NB4 (cell line): ENCODE data around the gene MOB3B.

ENCODE experiments used
- MYC ChIP-seq: IDR thresholded peaks from 2 replicates; pipeline ENCODE4 v1.6.1; 2011; ENCODE audit warnings: low read depth, low read length
- POLR2A ChIP-seq: IDR thresholded peaks from 2 replicates; pipeline ENCODE4 v1.6.1; 2011; ENCODE audit warnings: mild to moderate bottlenecking; ENCODE audit not compliant: insufficient read length; ENCODE audit errors: extremely low read depth
- TF ChIP-seq, protein P1 (sequence below): IDR thresholded peaks from one replicate; pipeline ENCODE4 v1.5.1; 2012; ENCODE audit warnings: low read depth, low read length
- TF ChIP-seq, protein P2 (sequence below): IDR thresholded peaks from 2 replicates; pipeline ENCODE4 v1.6.1; 2011; ENCODE audit warnings: low read depth, low read length

DNA sequence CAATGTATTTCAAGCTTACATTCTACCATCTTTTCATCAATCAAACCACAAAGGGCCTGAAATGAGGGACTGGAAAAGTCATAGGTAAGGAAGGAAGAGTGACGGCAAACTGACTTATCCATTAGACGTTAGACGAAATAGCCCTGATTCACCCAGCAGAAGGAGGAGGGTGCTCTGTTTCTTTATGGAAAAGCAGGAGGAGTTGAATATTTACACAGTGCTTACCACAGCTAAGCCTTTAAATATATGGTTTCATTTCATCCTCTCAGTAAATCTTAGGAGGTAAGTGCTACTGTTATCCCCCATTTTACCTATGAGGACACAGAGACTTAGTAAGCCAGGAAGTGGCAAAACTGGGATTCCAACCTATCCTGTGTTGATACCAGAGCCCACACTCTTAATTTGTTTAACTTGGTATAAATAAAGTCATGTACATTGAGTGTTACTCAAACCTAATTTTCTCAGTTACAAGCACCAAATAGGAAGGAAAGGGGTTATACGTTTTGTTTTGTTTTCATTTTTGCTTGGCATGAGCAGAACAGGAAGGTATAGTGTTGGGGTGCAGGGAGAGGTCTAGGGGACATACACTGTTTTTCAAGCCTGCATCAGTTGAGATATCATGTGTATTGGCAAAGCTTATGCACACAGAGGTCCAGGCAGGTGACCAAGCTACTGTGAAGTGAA lies 103.6 kb downstream of the MOB3B start:
- TF ChIP-seq, protein P1, sequence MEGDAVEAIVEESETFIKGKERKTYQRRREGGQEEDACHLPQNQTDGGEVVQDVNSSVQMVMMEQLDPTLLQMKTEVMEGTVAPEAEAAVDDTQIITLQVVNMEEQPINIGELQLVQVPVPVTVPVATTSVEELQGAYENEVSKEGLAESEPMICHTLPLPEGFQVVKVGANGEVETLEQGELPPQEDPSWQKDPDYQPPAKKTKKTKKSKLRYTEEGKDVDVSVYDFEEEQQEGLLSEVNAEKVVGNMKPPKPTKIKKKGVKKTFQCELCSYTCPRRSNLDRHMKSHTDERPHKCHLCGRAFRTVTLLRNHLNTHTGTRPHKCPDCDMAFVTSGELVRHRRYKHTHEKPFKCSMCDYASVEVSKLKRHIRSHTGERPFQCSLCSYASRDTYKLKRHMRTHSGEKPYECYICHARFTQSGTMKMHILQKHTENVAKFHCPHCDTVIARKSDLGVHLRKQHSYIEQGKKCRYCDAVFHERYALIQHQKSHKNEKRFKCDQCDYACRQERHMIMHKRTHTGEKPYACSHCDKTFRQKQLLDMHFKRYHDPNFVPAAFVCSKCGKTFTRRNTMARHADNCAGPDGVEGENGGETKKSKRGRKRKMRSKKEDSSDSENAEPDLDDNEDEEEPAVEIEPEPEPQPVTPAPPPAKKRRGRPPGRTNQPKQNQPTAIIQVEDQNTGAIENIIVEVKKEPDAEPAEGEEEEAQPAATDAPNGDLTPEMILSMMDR = no peak
- TF ChIP-seq POLR2A (no peak), MYC (no peak)
- TF ChIP-seq, protein P2, sequence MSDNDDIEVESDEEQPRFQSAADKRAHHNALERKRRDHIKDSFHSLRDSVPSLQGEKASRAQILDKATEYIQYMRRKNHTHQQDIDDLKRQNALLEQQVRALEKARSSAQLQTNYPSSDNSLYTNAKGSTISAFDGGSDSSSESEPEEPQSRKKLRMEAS = no peak
